HG03432 (cell line): Measurements from ENCODE around the gene LAMTOR3.
A peak's percentile ranks its signal among the peaks of the same experiment; 100 is the strongest.

Experiments
- ATAC-seq: cut with Tn5 transposase; IDR thresholded peaks from one replicate; pipeline ENCODE4 v1.9.1; 2021; ENCODE audit warnings: mild to moderate bottlenecking, moderate library complexity; ENCODE audit not compliant: unreplicated experiment

LAMTOR3 gene, protein sequence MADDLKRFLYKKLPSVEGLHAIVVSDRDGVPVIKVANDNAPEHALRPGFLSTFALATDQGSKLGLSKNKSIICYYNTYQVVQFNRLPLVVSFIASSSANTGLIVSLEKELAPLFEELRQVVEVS

DNA sequence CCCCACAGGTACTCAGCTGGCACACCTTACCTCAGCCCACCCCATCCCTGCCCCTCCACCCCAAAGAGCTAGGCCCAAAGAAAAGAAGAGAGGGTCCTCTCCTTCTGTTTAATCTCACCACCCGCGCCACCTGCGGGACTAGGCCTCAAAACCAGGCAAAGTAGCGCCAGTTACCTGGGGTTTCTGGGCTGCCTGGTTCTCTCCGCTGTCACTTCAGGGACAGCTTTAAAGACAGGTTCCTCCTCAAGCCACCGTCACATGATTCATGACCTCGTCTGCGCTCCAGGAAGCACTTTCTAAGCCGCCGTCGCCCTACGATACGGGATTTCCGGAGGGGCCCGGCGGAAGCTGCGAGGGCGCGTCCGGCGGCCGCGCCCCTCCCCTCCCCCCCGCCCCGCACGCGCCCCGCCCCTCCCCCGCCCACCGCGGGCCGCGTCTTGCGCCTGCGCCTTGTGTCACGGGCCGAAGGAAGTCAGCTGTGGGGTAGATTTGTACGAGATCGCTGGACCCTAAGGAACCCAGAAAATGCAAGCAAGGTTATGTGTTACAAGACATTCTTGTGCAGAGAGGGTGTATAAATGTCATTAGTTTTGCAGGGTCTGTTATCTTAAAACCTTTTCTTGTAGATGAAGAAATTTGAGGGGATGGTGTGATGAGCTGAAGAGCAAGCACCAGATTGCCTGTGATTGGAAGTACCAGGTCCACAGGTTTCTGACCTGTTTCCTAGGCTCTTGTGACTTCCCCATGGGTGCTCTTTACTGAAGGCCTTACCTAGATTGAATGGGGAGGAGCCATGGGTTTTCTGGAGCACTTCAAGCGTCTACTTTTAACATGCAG lies at the start of gene LAMTOR3:
TSS of gene LAMTOR3 (minus strand) at position 267 of the 837 bp plus-strand sequence. CDS start 464 bp downstream, outside the sequence.
- ATAC-seq = peak; percentile 100

DNA sequence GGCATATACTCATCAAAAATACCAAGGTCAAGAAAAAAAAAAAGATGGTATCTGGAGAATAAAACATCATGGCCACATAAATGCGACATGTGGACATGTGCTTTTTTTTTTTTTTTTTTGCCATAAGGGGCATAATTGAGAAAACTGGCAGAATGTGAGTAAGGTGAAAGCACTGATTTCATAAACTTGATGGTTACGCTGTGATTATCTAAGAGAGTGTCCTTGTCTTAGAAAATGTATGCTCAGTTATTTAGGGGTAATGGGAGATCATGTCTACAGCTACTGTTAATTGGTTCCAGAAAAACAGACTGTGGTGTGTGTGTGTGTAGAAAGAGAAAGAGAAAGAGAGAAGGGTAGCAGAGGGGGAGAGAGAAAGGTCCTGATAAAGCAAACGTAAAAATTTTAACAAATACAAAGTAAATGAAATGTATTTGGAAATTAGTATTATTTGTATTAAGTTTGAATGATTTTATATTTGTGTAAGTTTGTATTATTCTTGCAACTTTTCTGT lies 44.1 kb upstream of the LAMTOR3 start:
- ATAC-seq = no peak

DNA sequence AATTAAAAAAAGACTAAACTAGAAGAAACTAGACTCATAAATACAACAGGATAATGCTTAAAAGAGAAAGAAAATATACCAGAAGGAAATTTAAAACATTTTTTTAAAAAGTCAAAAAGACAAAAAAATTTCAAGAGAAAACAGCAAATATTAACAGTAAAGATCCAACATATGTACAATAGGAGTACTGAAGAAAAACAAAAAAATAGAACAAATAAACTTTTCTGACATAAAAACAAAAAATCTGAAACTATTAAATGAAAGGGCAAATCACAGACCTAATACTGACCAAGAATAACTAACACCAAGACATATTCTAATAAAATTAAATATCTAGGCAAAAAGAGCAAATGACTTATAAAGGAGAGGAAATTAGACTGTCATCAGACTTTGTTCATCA lies 40.7 kb upstream of the LAMTOR3 start:
- ATAC-seq = no peak

DNA sequence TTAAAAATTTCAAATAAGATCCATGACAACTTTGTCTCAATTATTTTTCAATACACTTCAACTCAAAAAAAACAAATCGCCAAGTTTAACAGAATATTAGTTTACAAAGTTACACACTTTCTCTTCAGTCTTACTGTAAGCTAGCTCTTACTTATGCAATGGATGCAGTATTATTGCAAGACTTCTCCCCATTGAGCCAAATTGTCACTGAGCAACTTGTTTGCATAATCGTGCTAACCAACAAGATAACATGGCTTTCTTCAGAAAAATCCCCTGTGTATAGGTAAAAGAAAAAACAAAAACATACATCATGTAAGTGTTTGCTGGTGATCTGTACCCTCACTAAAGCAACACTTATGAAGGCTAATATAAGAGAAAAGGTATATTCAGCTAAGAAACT lies 33.3 kb upstream of the LAMTOR3 start:
- no peak for ATAC-seq

DNA sequence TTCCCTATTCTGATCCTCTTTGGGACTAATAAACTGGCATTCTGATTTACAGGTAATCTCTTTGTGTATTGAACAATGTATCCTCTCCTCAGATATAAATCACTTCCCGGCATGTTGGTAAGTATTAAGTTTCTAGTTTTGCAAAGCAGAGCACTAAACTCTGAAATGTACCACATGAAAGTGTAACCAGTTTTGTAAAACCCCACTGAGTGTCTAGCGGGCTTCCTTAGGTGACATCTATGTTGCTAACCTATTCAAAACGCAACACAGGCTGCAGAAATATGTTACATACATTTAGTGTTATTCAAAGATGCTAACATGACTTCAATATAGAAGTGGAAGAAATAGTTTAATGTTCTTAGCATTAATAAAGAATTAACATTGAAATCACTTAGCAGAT lies 26.9 kb upstream of the LAMTOR3 start:
- no peak for ATAC-seq

DNA sequence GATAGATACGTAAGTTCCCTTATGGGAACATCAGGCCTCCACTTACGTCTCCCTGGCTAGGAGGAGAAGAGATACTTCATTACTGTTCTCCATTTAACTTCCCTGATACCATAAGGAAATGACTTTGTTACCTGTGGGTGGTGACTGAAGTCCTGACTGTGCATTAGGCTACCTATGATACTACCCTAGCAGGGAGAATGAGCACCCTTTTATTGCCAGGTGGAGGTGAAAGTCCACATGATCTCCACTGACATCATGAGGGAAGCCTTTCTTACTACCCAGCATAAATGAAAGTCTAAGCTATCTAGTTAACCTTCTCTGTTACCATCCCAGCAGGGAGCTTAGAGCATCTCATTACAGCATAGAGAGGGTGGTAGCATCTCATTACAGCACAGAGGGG lies 24.4 kb upstream of the LAMTOR3 start:
- no peak for ATAC-seq

DNA sequence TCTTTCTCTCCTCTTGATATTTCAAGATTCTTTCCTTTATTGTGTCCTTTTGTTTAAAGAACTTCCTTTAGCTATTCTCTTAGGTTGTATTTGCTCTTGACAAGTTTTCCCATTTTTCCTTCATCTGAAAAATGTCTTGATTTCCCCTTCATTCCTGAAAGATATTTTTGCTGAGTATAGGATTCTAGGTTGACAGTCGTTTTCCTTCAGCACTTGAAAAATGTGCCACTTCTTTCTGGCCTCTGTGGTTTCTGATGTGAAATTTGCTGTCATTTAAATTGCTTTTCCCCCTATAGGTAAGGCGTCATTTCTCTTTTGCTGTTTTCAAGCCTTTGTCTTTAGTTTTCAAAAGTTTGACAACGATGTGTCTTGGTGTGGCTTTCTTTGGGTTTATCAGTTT lies 23.3 kb upstream of the LAMTOR3 start:
- no peak for ATAC-seq

DNA sequence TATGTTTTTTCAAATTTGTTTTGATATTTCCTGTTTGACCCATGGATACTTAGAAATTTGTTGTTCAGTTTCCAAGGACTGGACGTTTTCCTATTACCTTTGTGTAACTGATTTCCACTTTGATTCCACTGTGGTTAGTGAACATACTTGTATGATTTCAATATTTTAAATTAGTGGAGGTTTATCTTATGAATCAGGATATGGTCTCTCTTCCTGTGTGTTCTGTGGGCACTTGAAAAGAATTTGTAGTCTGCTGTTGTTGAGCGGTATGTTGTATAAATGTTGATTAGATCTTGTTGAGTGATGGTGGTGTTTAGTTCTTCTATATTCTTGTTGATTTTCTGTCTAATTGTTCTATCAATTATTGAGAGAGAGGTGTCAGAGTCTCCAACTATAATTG lies 21.2 kb upstream of the LAMTOR3 start:
- no peak for ATAC-seq

DNA sequence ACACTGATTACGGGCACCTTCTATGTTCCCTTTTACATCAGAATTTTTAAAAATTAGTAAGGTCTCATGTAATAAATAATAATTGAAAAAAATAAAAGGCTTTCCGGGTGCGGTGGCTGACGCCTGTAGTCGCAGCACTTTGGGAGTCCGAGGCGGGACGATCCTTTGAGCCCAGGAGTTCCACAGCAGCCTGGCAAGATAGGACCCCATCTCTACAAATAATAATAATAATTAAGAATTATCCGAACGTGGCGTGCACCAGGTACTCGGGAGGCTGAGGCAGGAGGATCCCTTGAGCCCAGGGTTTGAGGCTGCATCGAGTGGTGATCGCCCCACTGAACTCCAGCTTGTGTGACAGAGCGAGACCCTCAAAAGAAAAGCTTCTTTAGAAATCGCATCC lies 771 bp upstream of the LAMTOR3 start:
- no peak for ATAC-seq

DNA sequence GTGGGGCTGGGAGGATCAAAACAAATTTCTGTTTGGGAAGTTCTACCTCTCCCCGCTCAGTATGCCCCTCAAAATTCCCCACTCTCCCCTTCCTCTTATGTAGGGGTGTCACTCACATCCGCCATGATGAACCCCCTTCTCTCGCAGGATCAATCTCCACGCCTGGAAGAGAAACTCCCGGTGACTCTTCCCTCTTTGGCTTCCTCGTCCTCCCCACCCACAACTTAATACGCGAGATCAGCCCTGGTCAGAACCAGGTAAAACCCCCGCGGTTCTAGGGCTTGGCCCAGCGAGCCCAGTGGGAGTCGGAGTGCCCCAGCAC lies 427 bp downstream of the LAMTOR3 start:
- no peak for ATAC-seq

DNA sequence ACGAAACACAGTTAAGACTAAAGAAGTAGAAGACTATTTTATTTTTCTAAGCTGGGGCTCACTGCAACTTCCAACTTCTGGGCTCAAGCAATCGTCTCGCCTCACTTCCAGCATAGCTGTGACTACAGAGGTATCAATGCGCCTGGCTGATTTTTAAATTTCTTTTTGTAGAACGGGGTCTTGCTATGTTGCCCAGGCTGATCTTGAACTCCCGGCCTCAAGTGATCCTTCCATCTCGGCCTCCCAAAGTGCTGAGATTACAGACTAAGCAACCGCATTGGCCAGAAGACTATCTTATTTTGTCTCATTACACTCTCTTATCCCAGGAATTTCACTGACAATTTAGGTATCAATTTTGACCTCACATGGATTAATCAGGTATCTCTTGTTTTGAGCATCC lies 1.2 kb downstream of the LAMTOR3 start:
- ATAC-seq = no peak

DNA sequence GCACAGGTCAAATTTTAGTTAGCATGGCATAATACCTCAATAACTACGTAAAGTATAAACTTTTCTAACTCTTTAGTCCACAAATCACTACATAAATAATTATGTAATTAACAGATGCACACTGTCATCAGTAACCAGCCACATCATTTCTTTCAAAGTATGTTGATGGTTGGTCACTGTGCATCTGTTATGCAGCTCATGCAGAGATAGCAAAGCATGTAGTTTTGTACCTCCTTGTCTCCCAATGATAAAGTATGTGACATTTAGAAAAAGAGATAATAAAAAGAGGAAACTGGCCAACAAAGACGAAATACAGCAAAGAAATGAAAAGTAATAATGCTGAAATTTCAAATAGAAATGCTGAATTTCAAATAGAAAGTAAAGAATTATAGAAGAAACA lies 2.9 kb downstream of the LAMTOR3 start:
- no peak for ATAC-seq

DNA sequence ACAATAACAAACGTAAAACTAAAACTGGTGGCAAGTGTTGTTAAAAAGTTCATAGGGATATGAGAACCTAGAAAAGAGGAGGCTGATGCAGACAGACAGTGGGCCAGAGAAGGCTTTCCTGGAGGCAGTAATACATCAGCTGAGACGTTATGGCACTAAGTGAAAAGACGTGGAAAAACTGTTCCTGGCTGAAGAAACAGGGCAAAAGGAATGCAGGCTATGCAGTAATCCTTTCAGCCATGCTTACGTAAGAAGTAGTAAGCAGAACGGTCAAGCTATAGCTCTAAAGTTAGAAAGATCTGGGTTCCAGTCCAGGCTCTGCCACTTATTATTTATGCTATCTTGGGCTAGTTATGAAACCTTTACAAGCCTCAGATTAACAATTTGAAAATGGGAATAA lies 6.4 kb downstream of the LAMTOR3 start:
- no peak for ATAC-seq

DNA sequence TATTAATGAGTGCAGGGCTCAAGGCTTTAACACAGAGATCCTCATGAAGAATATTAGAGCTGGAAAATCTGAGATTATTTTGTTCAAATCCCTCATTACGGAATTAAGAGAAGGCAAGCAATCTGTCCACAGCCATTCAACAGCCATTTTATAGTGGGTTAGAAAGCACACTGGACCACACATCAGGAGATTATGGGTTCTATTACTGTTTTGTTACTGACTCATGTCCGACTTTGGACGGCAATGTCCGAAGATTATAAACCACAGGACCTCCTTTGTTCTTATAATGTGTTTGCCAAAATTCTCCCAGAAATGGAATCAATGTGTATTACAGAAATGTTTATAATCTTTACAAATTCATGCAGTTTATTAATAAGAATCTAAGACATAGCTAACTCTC lies 8.1 kb downstream of the LAMTOR3 start:
- no peak for ATAC-seq

DNA sequence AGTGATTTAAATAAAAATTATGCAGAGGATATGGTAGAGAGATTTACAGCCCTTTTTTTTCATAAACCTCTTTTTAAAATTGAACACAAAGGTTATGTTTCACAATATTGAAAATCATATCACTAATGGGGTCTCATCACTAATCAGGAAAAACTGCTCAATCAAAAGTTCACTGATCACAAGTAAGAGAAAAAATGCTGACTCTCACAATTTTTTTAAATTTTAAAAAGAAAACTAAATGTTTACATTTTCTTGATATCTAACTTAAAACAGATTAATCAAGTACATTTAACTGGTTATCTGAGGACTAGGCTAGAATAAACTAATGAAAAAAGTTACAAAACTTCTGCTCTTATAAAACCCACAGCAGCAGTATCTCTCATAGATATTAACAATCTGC lies 8.5 kb downstream of the LAMTOR3 start:
- ATAC-seq = no peak

DNA sequence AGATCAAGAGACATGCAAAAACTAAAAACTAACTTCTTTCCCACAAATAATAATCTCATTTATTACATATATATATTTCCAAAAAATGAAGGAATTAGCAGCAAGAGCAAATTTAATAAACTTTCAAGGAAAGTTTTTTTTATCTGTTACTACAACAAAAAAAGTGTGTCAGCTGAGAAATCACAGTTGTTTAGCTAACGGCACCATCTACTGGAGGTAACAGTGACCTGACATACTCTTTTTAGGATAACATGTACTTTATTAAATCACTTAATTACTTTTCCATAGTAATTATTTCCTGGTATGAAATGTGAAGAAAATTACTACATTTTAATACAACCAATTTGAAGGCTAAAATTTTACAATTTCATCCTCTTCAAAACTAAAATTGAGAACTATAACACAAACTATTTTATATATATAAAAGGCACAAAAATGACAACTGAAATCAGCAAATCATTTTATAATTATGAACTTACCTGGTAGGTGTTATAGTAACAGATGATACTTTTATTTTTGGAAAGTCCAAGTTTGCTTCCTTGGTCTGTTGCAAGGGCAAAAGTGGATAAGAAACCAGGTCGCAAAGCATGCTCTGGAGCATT lies 9.1 kb downstream of the LAMTOR3 start:
- ATAC-seq = peak; percentile 57

DNA sequence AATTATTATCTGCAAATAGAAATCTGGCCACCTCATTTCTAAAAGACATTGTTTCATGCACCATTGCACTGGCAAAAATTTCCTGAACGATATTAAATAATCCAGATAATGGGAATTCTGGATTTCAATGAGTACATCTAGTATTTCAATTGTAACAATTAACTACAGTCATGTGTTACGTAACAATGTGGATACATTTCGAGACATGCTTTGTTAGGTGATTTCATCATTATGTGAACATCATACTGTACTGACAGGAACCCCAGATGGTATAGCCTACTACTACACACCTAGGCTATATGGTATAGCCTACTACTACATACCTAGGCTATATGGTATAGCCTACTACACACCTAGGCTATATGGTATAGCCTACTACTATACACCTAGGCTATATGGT lies 14.8 kb downstream of the LAMTOR3 start:
- ATAC-seq = no peak

DNA sequence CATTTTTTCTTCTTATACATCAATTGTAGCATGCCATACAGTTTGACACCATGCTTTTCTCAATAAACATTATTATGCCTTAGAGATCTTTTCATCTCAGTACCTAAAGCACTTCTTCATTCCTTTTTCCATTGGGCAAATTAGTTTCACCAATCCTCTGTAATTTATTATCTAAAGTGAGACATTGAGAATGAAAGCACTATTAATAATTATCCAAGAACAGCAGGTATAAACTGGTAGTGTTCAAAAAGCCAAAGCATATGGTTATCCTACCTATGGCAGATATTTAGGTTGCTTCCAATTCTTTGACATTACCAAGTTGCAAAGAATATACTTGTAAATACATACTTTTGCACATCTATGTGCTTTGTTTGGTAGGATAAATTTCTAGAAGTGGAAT lies 15.6 kb downstream of the LAMTOR3 start:
- no peak for ATAC-seq

DNA sequence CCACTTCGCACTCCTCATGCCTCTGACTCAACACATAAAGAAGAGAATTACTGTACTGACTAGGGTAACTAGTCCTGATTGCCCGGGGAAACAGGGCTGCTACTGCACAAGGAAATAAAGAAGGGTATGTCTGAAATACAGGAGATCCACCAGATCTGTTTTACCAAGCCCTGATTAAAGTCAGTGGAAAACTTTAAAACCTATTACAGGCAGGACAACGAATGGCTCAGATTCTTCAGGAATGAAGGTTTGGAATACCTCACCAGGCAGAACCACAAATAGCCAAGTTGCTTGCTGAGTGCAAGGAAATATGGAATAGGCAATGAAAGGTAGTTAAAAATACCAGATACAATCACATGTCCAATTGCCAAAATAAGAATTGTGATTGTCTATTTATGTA lies 17.3 kb downstream of the LAMTOR3 start:
- no peak for ATAC-seq

DNA sequence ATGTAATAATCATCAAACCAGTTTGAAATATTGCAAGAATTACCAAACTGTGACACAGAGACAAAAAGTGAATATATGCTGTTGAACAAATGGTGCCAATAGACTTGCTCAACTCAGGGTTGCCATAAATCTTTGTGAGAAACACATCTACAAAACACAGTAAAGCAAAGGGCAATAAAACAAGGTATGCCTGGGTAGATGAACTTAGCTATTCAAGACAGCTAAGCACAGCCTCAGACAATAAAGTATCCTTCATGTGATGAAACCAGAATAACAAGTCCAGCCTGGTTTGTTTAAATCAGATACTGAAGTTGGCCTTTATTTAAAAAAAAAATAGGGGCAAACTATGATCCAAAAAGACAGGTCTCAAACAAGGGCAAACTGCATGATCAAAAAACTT lies 19.2 kb downstream of the LAMTOR3 start:
- ATAC-seq = no peak

DNA sequence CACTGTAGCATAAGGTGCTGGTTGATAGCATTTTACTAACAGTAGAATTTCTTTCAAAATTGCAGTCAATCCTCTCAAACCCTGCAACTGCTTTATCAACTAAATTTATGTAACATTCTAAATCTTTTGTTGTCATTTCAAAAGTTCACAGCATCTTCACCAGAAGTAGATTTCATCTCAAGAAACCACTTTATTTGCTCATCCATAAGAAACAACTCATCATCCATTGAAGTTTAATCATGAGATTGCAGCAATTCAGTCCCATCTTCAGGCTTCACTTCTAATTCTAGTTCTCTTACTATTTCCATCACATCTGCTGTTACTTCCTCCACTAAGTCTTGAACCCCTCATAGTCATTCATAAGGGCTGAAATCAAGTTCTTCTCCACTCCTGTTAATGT lies 21.7 kb downstream of the LAMTOR3 start:
- ATAC-seq = no peak

DNA sequence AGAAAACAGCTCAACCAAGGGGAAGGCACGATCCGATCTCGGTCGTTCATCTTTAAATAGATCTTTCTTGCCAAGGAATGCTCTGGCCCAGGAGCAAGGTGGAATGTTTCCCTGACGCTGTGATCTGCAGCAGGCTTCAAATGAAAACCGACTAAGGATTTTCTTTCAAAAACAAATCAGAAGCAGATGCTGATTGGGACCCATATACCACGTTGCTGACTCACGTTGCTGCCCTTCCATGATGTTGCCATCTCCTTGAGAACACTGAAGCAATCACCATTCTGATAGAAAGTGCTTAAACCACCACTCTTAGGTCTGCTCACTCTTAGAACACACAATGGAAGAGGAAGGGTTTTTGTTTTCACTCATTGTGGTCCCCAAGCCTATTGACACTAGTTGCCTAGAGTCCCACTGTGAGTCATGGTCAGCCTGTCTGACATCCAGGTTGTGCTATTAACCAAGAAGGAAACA lies 26.1 kb downstream of the LAMTOR3 start:
- ATAC-seq = peak; percentile 60
